Loucy (cell line): ENCODE measurements around the gene PINK1.

Experiments
- CTCF ChIP-seq: fragments of 200-600 bp; sonication (generic); conservative IDR thresholded peaks from 2 replicates; pipeline ENCODE4 v1.5.1; 2014; ENCODE audit warnings: mild to moderate bottlenecking, antibody characterized with exemption, low read length
- EZH2phosphoT487 ChIP-seq: fragments of 200-600 bp; IDR thresholded peaks from 2 replicates; pipeline ENCODE4 v1.6.1; 2018; ENCODE audit warnings: antibody characterized with exemption, mild to moderate bottlenecking, moderate library complexity, borderline replicate concordance

- TF ChIP-seq CTCF, result no peak
- no peak for TF ChIP-seq EZH2phosphoT487
These were observed 56.4 kb downstream of the PINK1 start for GRCh38 chr1:20689645-20690056.
